GM19240 (cell line): ENCODE measurements around the gene CLEC4E.
"Not testable (repeated sequence)": the region's sequence is repeated elsewhere in the genome, so short reads cannot be mapped to it uniquely, and the experiment has no call there.

Source experiments
- DNase-seq: peaks from one replicate; pipeline ENCODE4 v3.0.0; 2011; ENCODE audit warnings: low spot score; ENCODE audit not compliant: insufficient read length

Gene CLEC4E

GRCh38 chr12:8540831-8541230 lies at the start of gene CLEC4E:
CLEC4E (minus strand) TSS chr12:8540905; CDS start chr12:8540797, 108 bp downstream.
- DNase-seq, result not testable (repeated sequence)

- no peak for DNase-seq
Observed at GRCh38 chr12:8589679-8590078, 49.0 kb upstream of the CLEC4E start.

GRCh38 chr12:8584478-8584877 lies 43.8 kb upstream of the CLEC4E start:
- not testable (repeated sequence) for DNase-seq

- no peak for DNase-seq
Observed at GRCh38 chr12:8584004-8584403, 43.3 kb upstream of the CLEC4E start.

- no peak for DNase-seq
Observed at GRCh38 chr12:8581098-8581784, 40.5 kb upstream of the CLEC4E start.

GRCh38 chr12:8577879-8578278 lies 37.2 kb upstream of the CLEC4E start:
- no peak for DNase-seq

DNA sequence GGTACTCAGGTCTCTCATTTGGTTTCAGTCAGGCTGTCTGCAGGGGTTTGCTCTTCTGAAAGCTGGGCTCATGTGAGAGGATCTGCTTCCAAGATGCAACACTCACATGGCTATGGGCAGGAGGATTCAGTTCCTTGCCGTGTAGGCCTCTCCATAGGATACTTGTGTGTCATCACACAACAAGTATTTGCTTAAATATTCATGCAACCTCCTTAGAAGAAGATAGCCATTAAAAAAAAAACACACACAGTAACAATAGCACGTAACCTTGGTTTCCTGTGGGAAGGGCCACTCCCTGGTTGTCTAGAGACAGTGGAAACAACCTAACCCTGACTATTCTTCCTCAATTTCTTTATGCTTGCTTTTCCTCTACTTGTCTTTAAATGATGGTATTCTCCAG lies 31.8 kb upstream of the CLEC4E start:
- no peak for DNase-seq

DNA sequence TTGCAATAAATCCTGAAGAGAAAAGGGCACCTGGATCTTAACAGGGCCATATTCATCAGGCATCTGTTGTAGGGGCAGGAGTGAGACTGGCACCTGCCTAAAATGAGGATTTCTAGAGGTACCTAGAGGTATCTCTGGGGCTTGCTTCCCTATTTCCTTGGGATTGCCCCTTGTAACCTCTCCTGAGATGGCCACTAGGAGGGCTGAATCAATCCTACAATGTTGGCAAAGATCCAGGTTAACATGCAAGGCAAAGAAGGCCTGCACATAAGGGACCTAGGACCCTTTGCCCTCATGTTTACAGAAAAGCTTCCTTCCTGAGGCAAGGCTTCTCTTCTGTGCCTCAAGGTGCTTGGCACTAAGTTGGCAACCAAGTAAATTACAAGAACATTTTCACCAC lies 25.8 kb upstream of the CLEC4E start:
- DNase-seq, result no peak

DNA sequence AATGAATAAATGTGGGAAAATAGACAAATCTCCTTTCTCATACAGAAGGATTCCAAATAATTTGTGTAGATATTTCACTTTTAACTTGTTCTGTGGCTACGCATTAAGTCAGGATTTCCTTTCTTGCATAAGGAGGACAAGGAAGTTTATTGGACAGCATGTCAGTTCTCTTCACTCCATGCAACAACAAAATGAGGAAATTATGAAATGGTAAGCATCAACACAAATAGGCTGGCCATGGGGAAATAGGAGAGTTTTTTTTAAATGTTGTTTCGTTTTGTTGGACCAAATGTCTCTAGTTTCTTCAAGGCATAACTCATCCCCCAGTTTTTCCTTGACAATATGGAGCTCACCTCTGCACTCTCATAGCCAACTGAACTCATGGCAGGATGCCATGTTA lies 25.3 kb upstream of the CLEC4E start:
- not testable (repeated sequence) for DNase-seq

DNA sequence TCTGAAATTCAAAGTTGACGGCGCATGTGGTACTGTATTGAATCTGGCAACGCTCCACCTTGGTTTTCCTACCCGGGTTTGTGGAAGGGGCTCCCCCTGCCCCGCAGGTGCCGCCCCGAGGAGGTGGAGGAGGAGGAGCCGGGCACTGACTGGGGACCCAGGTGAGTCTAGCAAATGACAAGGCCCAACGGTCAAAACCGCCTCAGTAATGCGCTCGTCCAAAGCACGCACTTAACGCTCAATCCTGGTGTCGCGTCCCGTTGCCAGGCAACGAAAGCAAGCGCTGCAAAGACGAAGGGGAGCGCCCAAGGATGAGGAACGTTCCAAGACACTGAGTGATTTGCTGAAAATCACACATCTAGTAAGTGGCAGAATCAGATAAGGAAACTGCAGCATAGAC lies 24.0 kb upstream of the CLEC4E start:
- DNase-seq, result no peak

DNA sequence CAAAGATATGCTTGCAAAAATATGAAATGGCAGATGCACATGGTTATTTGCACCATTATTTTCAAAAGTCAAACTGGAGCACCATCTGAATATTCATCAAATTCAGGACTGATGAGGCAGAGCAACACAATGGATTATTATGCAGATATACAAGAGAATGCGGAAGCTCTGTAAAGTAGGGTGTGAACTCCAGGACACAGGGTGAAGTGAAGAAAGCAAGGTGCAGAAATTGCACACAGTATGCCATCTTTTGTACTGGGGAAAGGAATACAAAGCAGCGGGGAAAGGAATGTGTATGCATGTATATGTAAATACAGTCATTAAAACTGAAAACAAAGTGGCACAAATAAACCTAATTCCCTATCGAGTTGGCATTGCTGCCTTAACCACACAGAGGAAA lies 22.7 kb upstream of the CLEC4E start:
- DNase-seq, result no peak

DNA sequence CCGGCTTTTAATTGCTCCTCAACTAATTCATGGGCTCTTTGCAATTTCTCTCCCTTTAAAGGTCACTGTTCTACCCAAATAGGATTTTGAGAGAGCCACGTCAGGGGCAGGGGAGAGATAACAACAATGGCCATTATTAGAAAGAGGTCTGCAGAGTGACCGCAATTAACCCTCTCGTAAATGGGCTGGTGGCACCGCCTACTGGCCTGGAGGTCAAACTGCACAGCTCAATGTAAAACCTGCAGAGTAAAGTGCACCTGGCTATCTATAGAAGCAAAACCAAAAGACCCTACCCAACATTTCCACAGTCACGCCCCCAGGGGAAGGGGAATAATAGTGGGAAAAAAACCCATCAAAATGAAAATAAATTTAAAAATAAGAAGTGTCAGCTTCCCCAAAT lies 21.6 kb upstream of the CLEC4E start:
- no peak for DNase-seq

- DNase-seq, result no peak
Observed at GRCh38 chr12:8561011-8561410, 20.3 kb upstream of the CLEC4E start.

- no peak for DNase-seq
Observed at GRCh38 chr12:8559676-8560075, 19.0 kb upstream of the CLEC4E start.

DNA sequence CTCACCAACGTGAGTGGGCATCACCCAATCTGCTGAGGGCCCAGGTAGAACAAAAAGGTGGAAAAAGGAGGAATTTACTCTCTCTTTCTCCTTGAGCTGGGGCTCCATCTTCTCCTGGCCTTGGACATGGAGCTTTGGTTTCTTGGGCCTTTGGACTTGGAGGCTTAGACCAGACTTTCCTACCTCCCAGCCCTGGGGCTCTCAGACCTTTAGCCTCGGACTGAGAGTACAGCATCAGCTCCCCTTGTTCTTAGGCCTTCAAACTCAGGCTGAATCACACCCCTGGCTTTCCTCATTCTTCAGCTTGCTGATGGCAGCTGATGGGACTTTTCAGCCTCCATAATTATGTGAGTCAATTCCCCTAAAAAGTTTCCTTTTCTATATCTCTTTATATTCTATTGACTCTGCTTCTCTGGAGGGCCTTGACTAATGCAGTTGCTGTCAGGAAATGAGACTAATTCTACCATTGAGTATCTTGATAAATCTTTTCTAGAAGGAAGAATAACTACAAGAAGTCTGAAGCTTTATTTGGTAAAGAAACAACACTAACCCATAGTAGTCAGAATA lies 15.9 kb upstream of the CLEC4E start:
- DNase-seq, result no peak

GRCh38 chr12:8554451-8555195 lies 13.9 kb upstream of the CLEC4E start:
- no peak for DNase-seq

DNA sequence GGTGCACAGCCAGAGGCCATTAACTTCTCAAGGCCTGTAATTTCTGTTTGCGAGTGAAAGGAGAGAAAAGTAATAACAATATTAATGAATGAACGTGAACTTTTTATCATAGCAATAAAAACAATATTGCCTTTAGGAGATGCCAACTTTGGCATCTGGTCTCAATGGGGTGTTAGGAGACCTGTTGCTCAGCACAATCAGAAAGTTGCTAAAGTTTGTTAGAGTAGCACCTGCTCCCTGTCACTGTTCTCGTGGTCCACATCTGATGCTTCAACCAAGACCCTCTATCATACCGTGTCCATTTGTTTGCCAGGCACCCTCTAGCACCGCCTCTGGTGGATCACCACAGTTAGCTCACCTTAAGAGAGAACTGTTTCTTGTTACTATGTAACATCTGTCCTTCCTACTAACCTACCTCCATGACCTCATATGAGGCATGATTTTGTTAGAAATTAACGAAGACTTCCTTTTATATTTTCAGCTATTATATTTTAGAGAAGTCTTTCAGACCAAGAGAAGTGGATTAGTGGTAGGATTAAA lies 12.5 kb upstream of the CLEC4E start:
- DNase-seq, result no peak

DNA sequence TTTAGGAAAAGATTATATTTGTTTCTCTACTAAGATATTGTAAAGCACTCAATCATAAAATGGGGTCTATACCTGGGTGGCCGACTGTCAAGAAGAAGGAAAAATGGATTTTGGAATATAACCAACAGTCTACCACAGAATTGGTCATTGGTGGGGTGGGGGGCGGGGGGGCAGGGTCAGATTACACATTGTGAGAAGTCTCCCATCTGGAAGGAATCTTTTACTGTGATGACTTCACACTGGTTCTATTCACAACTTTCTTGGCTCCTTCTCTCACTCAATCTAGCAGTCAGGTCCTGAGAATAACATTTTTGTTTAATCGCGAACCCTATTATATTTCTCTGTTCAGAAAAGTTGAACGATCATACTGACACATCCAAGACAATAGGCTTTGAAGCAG lies 8.7 kb upstream of the CLEC4E start:
- no peak for DNase-seq

DNA sequence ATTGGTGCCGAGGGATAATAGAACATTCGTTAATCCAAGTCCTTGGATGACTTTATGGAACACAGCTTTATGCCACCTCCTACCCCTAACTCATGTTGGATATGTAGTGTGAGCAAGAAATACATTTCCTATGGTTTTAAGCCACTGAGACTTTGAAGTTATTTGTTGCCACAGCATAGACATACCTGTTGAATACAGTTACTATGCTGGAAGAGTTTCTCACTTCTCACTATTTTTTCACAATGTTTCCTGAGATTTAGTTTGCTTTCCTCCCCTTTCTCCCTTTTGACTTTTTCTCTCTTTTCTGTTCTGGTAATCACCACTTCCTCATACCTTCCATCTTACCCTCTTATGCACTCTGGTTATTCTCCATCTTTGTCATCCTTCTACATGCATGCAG lies 7.5 kb upstream of the CLEC4E start:
- no peak for DNase-seq

DNA sequence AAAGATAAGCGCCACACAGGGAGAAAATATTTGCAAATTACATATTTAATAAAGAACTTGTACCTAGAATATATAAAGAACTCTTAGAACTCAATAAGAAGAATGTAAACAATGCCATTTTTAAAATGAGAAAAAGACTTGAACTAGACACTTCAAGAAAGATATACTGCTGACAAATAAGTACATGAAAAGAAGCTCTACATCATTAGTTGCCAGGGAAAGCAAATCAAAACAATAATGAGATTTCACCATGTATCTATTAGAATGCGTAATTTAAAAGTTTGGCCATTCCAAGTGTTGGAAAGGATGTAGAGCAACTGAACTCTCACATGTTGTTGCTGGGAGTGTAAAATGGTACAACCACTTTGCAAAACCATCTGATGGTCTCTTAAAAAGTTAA lies 6.9 kb upstream of the CLEC4E start:
- no peak for DNase-seq

DNA sequence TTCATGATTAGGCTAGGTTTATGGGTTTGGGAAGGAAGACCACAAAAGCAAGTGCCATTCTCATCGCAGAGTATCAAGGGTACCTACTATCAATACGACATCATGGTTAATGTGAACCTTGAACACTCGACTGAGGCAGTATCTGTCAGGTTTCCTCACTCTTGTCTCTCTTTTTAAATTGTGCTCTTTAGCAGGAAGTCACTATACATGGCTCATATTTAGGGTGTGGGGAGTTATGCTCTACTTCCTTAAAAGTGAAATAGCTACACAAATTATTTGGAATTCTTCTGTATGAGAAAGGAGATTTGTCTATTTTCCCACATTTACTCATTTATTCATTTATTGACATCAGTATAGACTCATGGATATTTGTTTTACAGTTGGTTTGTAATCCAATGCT lies 5.9 kb upstream of the CLEC4E start:
- no peak for DNase-seq

DNA sequence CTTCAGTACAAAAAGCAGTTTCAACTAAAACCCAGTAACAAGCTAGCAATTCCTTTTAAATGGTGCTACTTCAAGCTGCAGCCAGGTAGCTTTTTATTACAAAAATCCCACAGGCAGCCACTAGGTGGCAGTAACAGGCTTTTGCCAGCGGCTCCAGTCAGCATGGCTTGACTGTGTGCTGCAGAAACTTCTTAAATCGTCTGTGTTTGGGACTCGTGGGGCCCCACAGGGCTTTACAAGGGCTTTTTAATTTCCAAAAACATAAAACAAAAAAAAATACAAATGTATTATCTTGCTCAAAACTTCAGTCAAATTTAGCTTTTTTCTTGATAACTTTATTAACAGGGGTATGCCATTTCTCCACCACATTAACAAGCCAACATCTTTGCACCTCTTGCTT lies 3.6 kb upstream of the CLEC4E start:
- DNase-seq, result peak; percentile 55
